GM19397 (cell line): ENCODE results near the gene THAP8.

ENCODE experiments used
- ATAC-seq: cut with Tn5 transposase; IDR thresholded peaks from one replicate; pipeline ENCODE4 v1.9.1; 2021; ENCODE audit warnings: mild to moderate bottlenecking, moderate library complexity; ENCODE audit not compliant: unreplicated experiment

THAP8 gene

GRCh38 chr19:35995048-35995993 is 58.8 kb downstream of the THAP8 start, which contains the start of gene SDHAF1:
SDHAF1 (plus strand) TSS chr19:35995188; CDS start chr19:35995275, 87 bp downstream.
- ATAC-seq, result peak; percentile 82

GRCh38 chr19:35993923-35994598 is 60.0 kb downstream of the THAP8 start:
- ATAC-seq, result no peak

GRCh38 chr19:35992907-35993765 is 60.9 kb downstream of the THAP8 start:
- no peak for ATAC-seq

- ATAC-seq, result no peak
Observed at GRCh38 chr19:35991731-35992450, 62.2 kb downstream of the THAP8 start.

- no peak for ATAC-seq
Observed at GRCh38 chr19:35990771-35991730, 63.0 kb downstream of the THAP8 start.

GRCh38 chr19:35990156-35990555 is 63.9 kb downstream of the THAP8 start:
- ATAC-seq, result no peak

- no peak for ATAC-seq
Observed at GRCh38 chr19:35988824-35989223, 65.3 kb downstream of the THAP8 start.

GRCh38 chr19:35987571-35987896 is 66.6 kb downstream of the THAP8 start:
- no peak for ATAC-seq

GRCh38 chr19:35986664-35987570 is 67.2 kb downstream of the THAP8 start:
- no peak for ATAC-seq

- no peak for ATAC-seq
Observed at GRCh38 chr19:35986111-35986510, 68.0 kb downstream of the THAP8 start.
